ENCODE results near the gene SF3B1. TPM values are rescaled to one million over a fixed set of nuclear protein-coding genes. Genes with fewer than 3 reads are reported as not detected.

The SF3B1 gene
- total and polyA plus RNA-seq, 2 of the 13 experiments (the other 11 are each of a cell fraction or from before 2014, with no cell fraction given) = 387 to 750 TPM

GRCh38 chr2:197433780-197434438 lies 919 bp downstream of the SF3B1 start:
- H3K9ac ChIP-seq (ENCODE audit: insufficient read depth, low read depth, low read length) = peak overlapping the region; percentile 100
- ATAC-seq = no peak
- in situ Hi-C loops (cut with HindIII; ENCODE audit: extremely low pct_ligation_motif_present, low pct_unique_long_range_greater_than_20kb) (no loop called here), intact Hi-C loops (cut with micrococcal nuclease; ENCODE audit: unreplicated experiment) (no loop called here)
- no peak for DNase-seq (ENCODE audit: low spot score)
- H3K27me3 ChIP-seq (ENCODE audit: control insufficient read depth in 1 of 2, insufficient read depth in 2 of 2, low read length in 2 of 2) = peaks cover 0 to 4% of the 10 kb centered on the region in 2 experiments; a peak in 1 of 5 replicates
- H3K4me2 ChIP-seq (ENCODE audit: low read depth, low read length) = peak overlapping the region; percentile 98
- ChIA-PET CTCF (ENCODE audit: low intra/inter-chr PET ratio, low total read pairs) (no interaction called here), POLR2A (interaction anchor here (0.5 to 14.3 kb wide), 9 partner anchors 11 to 142 kb away, joined by 3 to 306 read pairs (median 16); partner anchors contain the start of genes COQ10B, HSPD1, HSPE1 and MOB4)
- H3K36me3 ChIP-seq (replicated peaks in 1 of 2; ENCODE audit: control insufficient read depth in 1 of 2, insufficient read depth in 2 of 2, low read length in 2 of 2) = peaks cover 0 to 7% of the 10 kb centered on the region in 2 experiments; a peak in 3 of 5 replicates
- FAIRE-seq = no peak
- WGBS (ENCODE audit: low lambda C conversion rate) = 1% methylated on average over 11 of the region's 11 CpGs
- H3K9me3 ChIP-seq (ENCODE audit: low read length) = no peaks in the 10 kb centered on the region
- H4K20me1 ChIP-seq (ENCODE audit: insufficient read depth, low read length) = peaks cover 51% of the 10 kb centered on the region
- H3K79me2 ChIP-seq (ENCODE audit: insufficient read depth, low read length) = peaks cover 74% of the 10 kb centered on the region
- peak overlapping the region; percentile 95 for H3K27ac ChIP-seq (ENCODE audit: extremely low read length, insufficient read depth, low read length)
- peaks cover 61% of the 10 kb centered on the region for H3K4me1 ChIP-seq (ENCODE audit: insufficient read depth, low read length)
- no peak overlapping the region for H2AFZ ChIP-seq (ENCODE audit: low read length)
- H3K4me3 ChIP-seq (replicated peaks in 1 of 3; ENCODE audit: insufficient read depth in 1 of 3, low read depth in 2 of 3, low read length in 3 of 3) = peak overlapping the region; percentile 86 to 99 (median 99)
- BruUV-seq (replicated peaks) = no TSS peak
- no peak for TF ChIP-seq ZNF124 (CRISPR knock-in tag; IDR thresholded peaks at IDR 0.05)
- no peak for TF ChIP-seq ZNF576 (CRISPR knock-in tag; IDR thresholded peaks at IDR 0.05)
- TF ChIP-seq TFDP2 (CRISPR knock-in tag; IDR thresholded peaks at IDR 0.05) = no peak
- no peak for TF ChIP-seq ZKSCAN5 (CRISPR knock-in tag; IDR thresholded peaks at IDR 0.05)
- TF ChIP-seq ZNF615 (CRISPR knock-in tag; IDR thresholded peaks at IDR 0.05; ENCODE audit: borderline replicate concordance) = peak; percentile 68; the same call in 1 of the 2 replicates
- TF ChIP-seq NAIF1 (CRISPR knock-in tag; IDR thresholded peaks at IDR 0.05; ENCODE audit: borderline replicate concordance) = no peak
- TF ChIP-seq ZNF619 (CRISPR knock-in tag; IDR thresholded peaks at IDR 0.05) = no peak
- TF ChIP-seq MLLT10 (CRISPR knock-in tag; IDR thresholded peaks at IDR 0.05) = no peak
- TF ChIP-seq SAP130 (CRISPR knock-in tag; IDR thresholded peaks at IDR 0.05; ENCODE audit: low read depth) = 0 out of 2 replicates have a peak, but pooled peaks have one; percentile 5
- no peak for TF ChIP-seq KLF12 (CRISPR knock-in tag; IDR thresholded peaks at IDR 0.05; ENCODE audit: borderline replicate concordance)
- TF ChIP-seq ARID5B (CRISPR knock-in tag; IDR thresholded peaks at IDR 0.05) = no peak
- no peak for TF ChIP-seq GABPB1 (CRISPR knock-in tag; IDR thresholded peaks at IDR 0.05)
- TF ChIP-seq KAT2B (IDR thresholded peaks at IDR 0.05; ENCODE audit: borderline replicate concordance, low read depth, low read length) = no peak
- no peak for TF ChIP-seq IRF2 (CRISPR knock-in tag; IDR thresholded peaks at IDR 0.05)
- TF ChIP-seq PBX2 (CRISPR knock-in tag; IDR thresholded peaks at IDR 0.05) = no peak
- no peak for TF ChIP-seq ZNF652 (CRISPR knock-in tag; IDR thresholded peaks at IDR 0.05; ENCODE audit: borderline replicate concordance, low read depth)
- TF ChIP-seq FOXP1 (IDR thresholded peaks at IDR 0.05) = no peak
- no peak for TF ChIP-seq FOXP1 (CRISPR knock-in tag; IDR thresholded peaks at IDR 0.05)
- TF ChIP-seq RFXAP (CRISPR knock-in tag; IDR thresholded peaks at IDR 0.05; ENCODE audit: borderline replicate concordance) = no peak
- TF ChIP-seq ATF1 (CRISPR knock-in tag; IDR thresholded peaks at IDR 0.05) = no peak
- no peak for TF ChIP-seq SSRP1 (CRISPR knock-in tag; IDR thresholded peaks at IDR 0.05)
